H1 (cell line): ENCODE results near the gene CRYGD. TPM values are rescaled to one million over a fixed set of nuclear protein-coding genes. Genes with fewer than 3 reads are reported as not detected.

Experiments
- CTCF ChIA-PET: fragments of 300-600 bp; sonication (Branson Sonifier 250); formaldehyde crosslinking; loops from one replicate; lab custom pipeline; 2021; ENCODE audit not compliant: partially characterized antibody; lab: Charles Lee
- POLR2A ChIA-PET: fragments of 300-600 bp; sonication (Branson Sonifier 250); formaldehyde crosslinking; loops from one replicate; lab custom pipeline; 2021; ENCODE audit warnings: inconsistent platforms; ENCODE audit not compliant: partially characterized antibody; lab: Charles Lee
- DNase-seq, 2 experiments: peaks; one replicate each; pipeline versions ENCODE4 v3.0.0 to v3.0.0-alpha.2; 2010 to 2022; ENCODE audit warnings: low spot score in 2 of 2, low read depth in 1 of 2, mixed read lengths in 1 of 2
- FAIRE-seq: peaks from 2 replicates; lab custom pipeline; 2011; peaks lifted over from hg19 to GRCh38; lab: Jason Lieb, UNC
- H2AFZ ChIP-seq: 2 replicates; pipeline ENCODE4 v1.8.1; 2012; ENCODE audit warnings: low read length, inconsistent platforms
- H2AK5ac ChIP-seq: 2 replicates; pipeline ENCODE4 v1.6.1; 2013; ENCODE audit warnings: low read depth, low read length
- H2BK120ac ChIP-seq: replicated peaks from 2 replicates; pipeline ENCODE3; 2013; ENCODE audit warnings: low read depth, low read length, inconsistent platforms
- H2BK12ac ChIP-seq: 2 replicates; pipeline ENCODE4 v1.6.1; 2013; ENCODE audit warnings: low read depth, low read length
- H2BK15ac ChIP-seq: 2 replicates; pipeline ENCODE4 v1.6.1; 2013; ENCODE audit warnings: low read length
- H2BK20ac ChIP-seq: 2 replicates; pipeline ENCODE4 v1.6.1; 2013; ENCODE audit warnings: low read length
- H2BK5ac ChIP-seq: 2 replicates; pipeline ENCODE4 v1.6.1; 2013; ENCODE audit warnings: low read depth, low read length
- H3K14ac ChIP-seq: 2 replicates; pipeline ENCODE4 v1.6.1; 2013; ENCODE audit warnings: inconsistent platforms; ENCODE audit not compliant: insufficient read length
- H3K18ac ChIP-seq: 2 replicates; pipeline ENCODE4 v1.6.1; 2013; ENCODE audit warnings: low read length; ENCODE audit errors: extremely low read depth
- H3K23ac ChIP-seq: 2 replicates; pipeline ENCODE4 v1.6.1; 2013; ENCODE audit warnings: inconsistent platforms; ENCODE audit not compliant: insufficient read length
- H3K23me2 ChIP-seq: 2 replicates; pipeline ENCODE4 v1.6.1; 2013; ENCODE audit warnings: low read depth, low read length
- H3K27ac ChIP-seq: 2 replicates; pipeline ENCODE4 v1.6.1; 2011; ENCODE audit warnings: low read depth, low read length, inconsistent platforms
- H3K27me3 ChIP-seq, 4 experiments: replicated peaks in 1 of 4; 1 replicate in 1 of 4; 2 replicates in 3 of 4; pipeline versions ENCODE4 v1.6.1 to v1.8.1; 2011 to 2013; ENCODE audit warnings: low read length in 3 of 4, mild to moderate bottlenecking in 3 of 4, inconsistent platforms in 2 of 4, mixed read lengths in 2 of 4, moderate library complexity in 1 of 4; ENCODE audit not compliant: control insufficient read depth in 3 of 4, insufficient read depth in 3 of 4; ENCODE audit errors: extremely low read depth in 1 of 4
- H3K36me3 ChIP-seq, 4 experiments: 2 replicates each; pipeline versions ENCODE4 v1.6.1 to v1.8.1; 2011 to 2013; ENCODE audit warnings: mild to moderate bottlenecking in 4 of 4, low read length in 3 of 4, moderate library complexity in 2 of 4, control low read depth in 1 of 4, inconsistent platforms in 1 of 4; ENCODE audit not compliant: insufficient read depth in 4 of 4, control insufficient read depth in 2 of 4
- H3K4ac ChIP-seq: replicated peaks from 2 replicates; pipeline ENCODE3; 2013; ENCODE audit warnings: low read length, low read depth, mixed read lengths, inconsistent platforms; ENCODE audit not compliant: insufficient read length
- H3K4me1 ChIP-seq, 4 experiments: replicated peaks in 1 of 4; 1 replicate in 1 of 4; 2 replicates in 3 of 4; pipeline versions ENCODE4 v1.6.1 to v1.8.1; 2011 to 2013; ENCODE audit warnings: low read length in 3 of 4, inconsistent platforms in 2 of 4, mixed read lengths in 1 of 4; ENCODE audit not compliant: insufficient read depth in 4 of 4, control insufficient read depth in 3 of 4
- H3K4me2 ChIP-seq, 2 experiments: 2 replicates each; pipeline versions ENCODE4 v1.6.1 to v1.8.1; 2011 to 2013; ENCODE audit warnings: low read depth in 2 of 2, low read length in 2 of 2, control low read depth in 1 of 2, inconsistent platforms in 1 of 2, mild to moderate bottlenecking in 1 of 2; ENCODE audit not compliant: insufficient read depth in 1 of 2
- H3K4me3 ChIP-seq, 4 experiments: fragments of 200-600, 300-600 bp in 1 of 4; sonication (generic), shearing (Covaris generic), sonication (Bioruptor Twin) in 1 of 4; 2 replicates each; pipeline versions ENCODE4 v1.5.1 to v1.8.1; 2011 to 2016; ENCODE audit warnings: low read length in 4 of 4, low read depth in 3 of 4, control low read depth in 2 of 4, inconsistent platforms in 2 of 4, mild to moderate bottlenecking in 2 of 4, mixed read lengths in 1 of 4, moderate library complexity in 1 of 4; ENCODE audit not compliant: insufficient read depth in 2 of 4; ENCODE audit errors: extremely low read depth in 1 of 4
- H3K56ac ChIP-seq: replicated peaks from 2 replicates; pipeline ENCODE3; 2013; ENCODE audit warnings: low read depth, mild to moderate bottlenecking, mixed read lengths, low read length, inconsistent platforms; ENCODE audit not compliant: insufficient read length
- H3K79me1 ChIP-seq: 2 replicates; pipeline ENCODE4 v1.6.1; 2013; ENCODE audit warnings: low read depth, low read length, control low read depth
- H3K79me2 ChIP-seq, 2 experiments: 2 replicates each; pipeline versions ENCODE4 v1.6.1 to v1.8.1; 2012 to 2013; ENCODE audit warnings: low read length in 2 of 2, mild to moderate bottlenecking in 2 of 2, inconsistent platforms in 1 of 2; ENCODE audit not compliant: insufficient read depth in 2 of 2, control insufficient read depth in 1 of 2
- H3K9ac ChIP-seq, 4 experiments: replicated peaks in 1 of 4; 1 replicate in 1 of 4; 2 replicates in 3 of 4; pipeline versions ENCODE4 v1.6.1 to v1.8.1; 2011 to 2013; ENCODE audit warnings: low read depth in 3 of 4, low read length in 3 of 4, control low read depth in 2 of 4, mild to moderate bottlenecking in 2 of 4, moderate library complexity in 2 of 4, inconsistent platforms in 1 of 4; ENCODE audit errors: extremely low read depth in 1 of 4
- H3K9me3 ChIP-seq, 2 experiments: 2 replicates each; pipeline versions ENCODE4 v1.6.1 to v1.8.1; 2012 to 2013; ENCODE audit warnings: mild to moderate bottlenecking in 2 of 2, moderate library complexity in 2 of 2, control low read depth in 1 of 2, inconsistent platforms in 1 of 2, low read depth in 1 of 2, low read length in 1 of 2, mixed read lengths in 1 of 2; ENCODE audit not compliant: insufficient read depth in 2 of 2
- H4K20me1 ChIP-seq, 2 experiments: replicated peaks in 1 of 2; 2 replicates each; pipeline versions ENCODE3 to v1.8.1; 2011 to 2013; ENCODE audit warnings: inconsistent platforms in 2 of 2, low read length in 2 of 2, mild to moderate bottlenecking in 1 of 2; ENCODE audit not compliant: insufficient read depth in 2 of 2, control insufficient read depth in 1 of 2
- H4K5ac ChIP-seq: 2 replicates; pipeline ENCODE4 v1.6.1; 2013; ENCODE audit warnings: low read length, low read depth, mixed read lengths, inconsistent platforms; ENCODE audit not compliant: insufficient read length
- H4K8ac ChIP-seq: 2 replicates; pipeline ENCODE4 v1.8.0; 2013; ENCODE audit warnings: mild to moderate bottlenecking, moderate library complexity, low read length, inconsistent platforms; ENCODE audit not compliant: insufficient read depth; ENCODE audit errors: extremely low read depth
- H4K91ac ChIP-seq: replicated peaks from 2 replicates; pipeline ENCODE3; 2013; ENCODE audit warnings: low read length, mixed read lengths, inconsistent platforms; ENCODE audit not compliant: insufficient read length
- ATF2 ChIP-seq: IDR thresholded peaks from 2 replicates; pipeline ENCODE4 v1.6.1; 2012; ENCODE audit warnings: low read length, inconsistent platforms
- E2F6 ChIP-seq: IDR thresholded peaks from 2 replicates; pipeline ENCODE4 v1.6.1; 2012; ENCODE audit warnings: inconsistent platforms
- RAD21 ChIP-seq, 2 experiments: IDR thresholded peaks in 1 of 2; conservative IDR thresholded peaks in 1 of 2; 2 replicates each; pipeline ENCODE4 v1.6.1; 2011; ENCODE audit warnings: low read depth in 2 of 2, low read length in 2 of 2, improper control_type of control experiment in 1 of 2, inconsistent platforms in 1 of 2, mild to moderate bottlenecking in 1 of 2, moderate library complexity in 1 of 2
- RXRA ChIP-seq: IDR thresholded peaks from 2 replicates; pipeline ENCODE4 v1.6.1; 2011; ENCODE audit warnings: low read depth, mild to moderate bottlenecking, low read length, moderate library complexity; ENCODE audit not compliant: insufficient read depth
- SAP30 ChIP-seq: fragments of 300-600 bp; sonication (generic); IDR thresholded peaks from 2 replicates; pipeline ENCODE4 v1.7.1; 2012; ENCODE audit warnings: low read length, moderate library complexity, mild to moderate bottlenecking, inconsistent platforms; ENCODE audit not compliant: insufficient read depth, insufficient replicate concordance
- USF2 ChIP-seq: IDR thresholded peaks from 2 replicates; pipeline ENCODE4 v1.6.1; 2011; ENCODE audit warnings: low read length, improper control_type of control experiment
- ZNF274 ChIP-seq: IDR thresholded peaks from 2 replicates; pipeline ENCODE4 v1.7.0; 2012; ENCODE audit warnings: low read length, borderline replicate concordance; ENCODE audit errors: extremely low read depth
- WGBS, 2 experiments: shearing (Covaris generic) in 1 of 2; methylation state at CpG; one replicate each; pipeline versions ENCODE4 v1.1.6 to v1.1.7; 2013 to 2015; ENCODE audit warnings: low lambda C conversion rate in 2 of 2, mixed read lengths in 2 of 2, inconsistent platforms in 1 of 2, low coverage in 1 of 2, missing lambda C conversion rate in 1 of 2; ENCODE audit not compliant: insufficient replicate concordance in 2 of 2, insufficient coverage in 1 of 2, insufficient read length in 1 of 2; ENCODE audit errors: extremely low coverage in 1 of 2, missing lambda C conversion rate in 1 of 2; 5-methylcytosine and 5-hydroxymethylcytosine counted together
- polyA plus RNA-seq, 7 experiments: library from polyadenylated mRNA; depleted of rRNA in 3 of 7; stranded (reverse) in 5 of 7; unstranded in 2 of 7; fragments of >200 nt in 5 of 7; fragments of 200-250 nt in 2 of 7; gene quantifications; 1 replicate in 5 of 7; 2 replicates in 1 of 7; 4 replicates in 1 of 7; pipeline versions ENCODE4 v1.2.1 to v1.2.3, GENCODE V29; 2011 to 2013; ENCODE audit warnings: missing spikeins in 2 of 7, mixed read lengths in 2 of 7
- total RNA-seq: library from RNA; stranded (reverse); fragmentation: NEBNext Ultra II Directional; extraction: Animal tissue kit (Norgen Biotek cat#: 25700); gene quantifications from 2 replicates; pipeline ENCODE4 v1.2.1, GENCODE V29; 2021

CRYGD gene
- total and polyA plus RNA-seq, 2 of the 8 experiments (the other 6 are each of a cell fraction or from before 2014, with no cell fraction given): 2.9 to 7.1 TPM

GRCh38 chr2:208099682-208100470, 24.4 kb downstream of the CRYGD start:
- Histone ChIP-seq H3K56ac (no peak overlapping the region), H4K20me1 (no peaks in the 10 kb centered on the region), H3K27me3 (no peaks in the 10 kb centered on the region; a peak in 1 of 7 replicates), H2BK12ac (no peak overlapping the region), H2BK15ac (no peak overlapping the region), H4K8ac (no peak overlapping the region), H2BK5ac (no peak overlapping the region), H3K27ac (no peak overlapping the region), H3K36me3 (no peaks in the 10 kb centered on the region), H3K23ac (no peak overlapping the region), H3K4me2 (no peak overlapping the region), H3K79me1 (no peaks in the 10 kb centered on the region), H2BK20ac (no peak overlapping the region), H3K18ac (no peak overlapping the region), H3K4me3 (no peak overlapping the region), H3K79me2 (no peaks in the 10 kb centered on the region), H2AK5ac (no peak overlapping the region), H3K23me2 (no peaks in the 10 kb centered on the region), H2BK120ac (no peak overlapping the region), H3K9ac (no peak overlapping the region), H4K91ac (no peak overlapping the region), H3K4me1 (peaks cover 2 to 6% (median 2%) of the 10 kb centered on the region in 4 experiments; a peak in 4 of 7 replicates), H3K4ac (no peak overlapping the region), H4K5ac (no peak overlapping the region), H3K14ac (no peak overlapping the region), H2AFZ (no peak overlapping the region), H3K9me3 (no peaks in the 10 kb centered on the region)
- DNase-seq (no peak), FAIRE-seq (no peak)
- POLR2A ChIA-PET: interaction anchor here (1.3 kb wide), 1 partner anchor 155 kb away, joined by 3 read pairs; the partner anchor contains the start of gene IDH1
- 78% methylated on average over 13 of the region's 13 CpGs; no CpG with 5 or more reads in 1 of the 2 experiments for WGBS, 2 experiments
- CTCF ChIA-PET: interaction anchor here (0.8 to 2.8 kb wide), 2 partner anchors 57 to 433 kb away, joined by 5 to 8 read pairs; no protein-coding TSS in a partner anchor
- TF ChIP-seq ZNF274: no peak
- TF ChIP-seq USF2: no peak
- TF ChIP-seq ATF2: no peak
- TF ChIP-seq E2F6: no peak
- no peak for TF ChIP-seq RAD21 (IDR thresholded peaks at IDR 0.05 in 1 of 2, conservative IDR thresholded peaks at IDR 0.05 in 1 of 2; ENCODE audit: low read depth in 2 of 2, low read length in 2 of 2)
- no peak for TF ChIP-seq RXRA
- no peak for TF ChIP-seq SAP30
